Measurements from ENCODE around the gene TRAPPC12. TPM values are rescaled to one million over a fixed set of nuclear protein-coding genes. Genes with fewer than 3 reads are reported as not detected.

Gene TRAPPC12
- total RNA-seq, 1 donor from 2014 or later, result 49.8 TPM

- DNase-seq (ENCODE audit: low read depth), result peak; percentile 90
Measured at GRCh38 chr2:3465844-3466481, 86.5 kb downstream of the TRAPPC12 start.

- DNase-seq (ENCODE audit: low read depth), result no peak
Measured at GRCh38 chr2:3466482-3466863, 87.0 kb downstream of the TRAPPC12 start.

- DNase-seq (ENCODE audit: low read depth), result no peak
Measured at GRCh38 chr2:3466966-3467365, 87.5 kb downstream of the TRAPPC12 start.

GRCh38 chr2:3467654-3468053 lies 88.2 kb downstream of the TRAPPC12 start:
- no peak for DNase-seq (ENCODE audit: low read depth)

- DNase-seq (ENCODE audit: low read depth), result no peak
Measured at GRCh38 chr2:3468296-3468988, 88.9 kb downstream of the TRAPPC12 start.

GRCh38 chr2:3469486-3469885 lies 90.0 kb downstream of the TRAPPC12 start:
- DNase-seq (ENCODE audit: low read depth), result no peak

- peak; percentile 91 for DNase-seq (ENCODE audit: low read depth)
Measured at GRCh38 chr2:3470166-3470651, 90.7 kb downstream of the TRAPPC12 start.

GRCh38 chr2:3470856-3471737 lies 91.6 kb downstream of the TRAPPC12 start:
- DNase-seq (ENCODE audit: low read depth), result peak; percentile 89

- DNase-seq (ENCODE audit: low read depth), result no peak
Measured at GRCh38 chr2:3472296-3472695, 92.8 kb downstream of the TRAPPC12 start.

GRCh38 chr2:3472966-3473365 lies 93.5 kb downstream of the TRAPPC12 start:
- no peak for DNase-seq (ENCODE audit: low read depth)

- no peak for DNase-seq (ENCODE audit: low read depth)
Measured at GRCh38 chr2:3475771-3476170, 96.3 kb downstream of the TRAPPC12 start.

GRCh38 chr2:3476321-3476984 lies 97.0 kb downstream of the TRAPPC12 start:
- peak; percentile 82 for DNase-seq (ENCODE audit: low read depth)

- no peak for DNase-seq (ENCODE audit: low read depth)
Measured at GRCh38 chr2:3476985-3477327, 97.5 kb downstream of the TRAPPC12 start.

GRCh38 chr2:3478846-3479385 lies 99.4 kb downstream of the TRAPPC12 start:
- no peak for DNase-seq (ENCODE audit: low read depth)

GRCh38 chr2:3479430-3480320 lies 100.2 kb downstream of the TRAPPC12 start:
- DNase-seq (ENCODE audit: low read depth), result no peak

- no peak for DNase-seq (ENCODE audit: low read depth)
Measured at GRCh38 chr2:3480352-3481010, 101.0 kb downstream of the TRAPPC12 start.

GRCh38 chr2:3481011-3481400 lies 101.5 kb downstream of the TRAPPC12 start:
- DNase-seq (ENCODE audit: low read depth), result no peak

- no peak for DNase-seq (ENCODE audit: low read depth)
Measured at GRCh38 chr2:3481736-3482362, 102.4 kb downstream of the TRAPPC12 start.

GRCh38 chr2:3482363-3482821 lies 102.9 kb downstream of the TRAPPC12 start:
- DNase-seq (ENCODE audit: low read depth), result no peak
